Measurements from ENCODE around the gene SMTN.

GRCh38 chr22:31077681-31078080 lies 3.4 kb upstream of the SMTN start:
- TF ChIP-seq NFYB (IDR thresholded peaks at IDR 0.05; ENCODE audit: extremely low read depth, insufficient read length) (no peak), MEIS2 (IDR thresholded peaks at IDR 0.05; ENCODE audit: partially characterized antibody) (no peak), POLR2A (conservative IDR thresholded peaks at IDR 0.05) (no peak), CBX2 (IDR thresholded peaks at IDR 0.05; ENCODE audit: insufficient read depth, low read length, poor library complexity, severe bottlenecking) (no peak), PPARD (CRISPR knock-in tag; IDR thresholded peaks at IDR 0.05) (no peak), BRCA1 (IDR thresholded peaks at IDR 0.05) (no peak), BRCA1 (CRISPR knock-in tag; IDR thresholded peaks at IDR 0.05) (no peak), MAFK (IDR thresholded peaks at IDR 0.05; ENCODE audit: low read length) (no peak), CHD7 (IDR thresholded peaks at IDR 0.05; ENCODE audit: low read depth, low read length) (no peak)
- TF ChIP-seq, protein P1, sequence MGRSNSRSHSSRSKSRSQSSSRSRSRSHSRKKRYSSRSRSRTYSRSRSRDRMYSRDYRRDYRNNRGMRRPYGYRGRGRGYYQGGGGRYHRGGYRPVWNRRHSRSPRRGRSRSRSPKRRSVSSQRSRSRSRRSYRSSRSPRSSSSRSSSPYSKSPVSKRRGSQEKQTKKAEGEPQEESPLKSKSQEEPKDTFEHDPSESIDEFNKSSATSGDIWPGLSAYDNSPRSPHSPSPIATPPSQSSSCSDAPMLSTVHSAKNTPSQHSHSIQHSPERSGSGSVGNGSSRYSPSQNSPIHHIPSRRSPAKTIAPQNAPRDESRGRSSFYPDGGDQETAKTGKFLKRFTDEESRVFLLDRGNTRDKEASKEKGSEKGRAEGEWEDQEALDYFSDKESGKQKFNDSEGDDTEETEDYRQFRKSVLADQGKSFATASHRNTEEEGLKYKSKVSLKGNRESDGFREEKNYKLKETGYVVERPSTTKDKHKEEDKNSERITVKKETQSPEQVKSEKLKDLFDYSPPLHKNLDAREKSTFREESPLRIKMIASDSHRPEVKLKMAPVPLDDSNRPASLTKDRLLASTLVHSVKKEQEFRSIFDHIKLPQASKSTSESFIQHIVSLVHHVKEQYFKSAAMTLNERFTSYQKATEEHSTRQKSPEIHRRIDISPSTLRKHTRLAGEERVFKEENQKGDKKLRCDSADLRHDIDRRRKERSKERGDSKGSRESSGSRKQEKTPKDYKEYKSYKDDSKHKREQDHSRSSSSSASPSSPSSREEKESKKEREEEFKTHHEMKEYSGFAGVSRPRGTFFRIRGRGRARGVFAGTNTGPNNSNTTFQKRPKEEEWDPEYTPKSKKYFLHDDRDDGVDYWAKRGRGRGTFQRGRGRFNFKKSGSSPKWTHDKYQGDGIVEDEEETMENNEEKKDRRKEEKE (IDR thresholded peaks at IDR 0.05; ENCODE audit: borderline replicate concordance in 1 of 2, control insufficient read depth in 1 of 2, low read depth in 2 of 2, low read length in 1 of 2) = no peak
- TF ChIP-seq, protein P2, sequence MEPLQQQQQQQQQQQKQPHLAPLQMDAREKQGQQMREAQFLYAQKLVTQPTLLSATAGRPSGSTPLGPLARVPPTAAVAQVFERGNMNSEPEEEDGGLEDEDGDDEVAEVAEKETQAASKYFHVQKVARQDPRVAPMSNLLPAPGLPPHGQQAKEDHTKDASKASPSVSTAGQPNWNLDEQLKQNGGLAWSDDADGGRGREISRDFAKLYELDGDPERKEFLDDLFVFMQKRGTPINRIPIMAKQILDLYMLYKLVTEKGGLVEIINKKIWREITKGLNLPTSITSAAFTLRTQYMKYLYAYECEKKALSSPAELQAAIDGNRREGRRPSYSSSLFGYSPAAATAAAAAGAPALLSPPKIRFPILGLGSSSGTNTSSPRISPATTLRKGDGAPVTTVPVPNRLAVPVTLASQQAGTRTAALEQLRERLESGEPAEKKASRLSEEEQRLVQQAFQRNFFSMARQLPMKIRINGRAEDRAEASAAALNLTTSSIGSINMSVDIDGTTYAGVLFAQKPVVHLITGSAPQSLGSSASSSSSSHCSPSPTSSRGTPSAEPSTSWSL (CRISPR knock-in tag; IDR thresholded peaks at IDR 0.05; ENCODE audit: borderline replicate concordance) = no peak

Data from K562 (cell line).